K562 (cell line): ENCODE data around the gene MAP3K2. TPM values are rescaled to one million over a fixed set of nuclear protein-coding genes. Genes with fewer than 3 reads are reported as not detected.

Experiments
- ATAC-seq: fragments of 200-7000 bp; cut with Tn5 transposase; 3 replicates; pipeline ENCODE4 v1.9.1; 2020; ENCODE audit warnings: moderate library complexity
- BruUV-seq: library from RNA; stranded (reverse); fragments of 400-500 nt; replicated peaks from 2 replicates; lab custom pipeline; 2021; lab: Mats Ljungman, UMichigan
- CTCF ChIA-PET: fragments of 300-600 bp; formaldehyde crosslinking; extraction: SDS; loops from one replicate; lab custom pipeline; 2021; ENCODE audit warnings: low intra/inter-chr PET ratio; lab: Yijun Ruan, JAX
- POLR2A ChIA-PET: fragments of 300-600, 350-650 bp; sonication (Branson Sonifier 250); formaldehyde crosslinking; extraction: SDS; loops from one replicate; lab custom pipeline; 2021; ENCODE audit warnings: antibody characterized with exemption, inconsistent platforms; lab: Yijun Ruan, JAX
- DNase-seq, 4 experiments: peaks; one replicate each; pipeline versions ENCODE4 v3.0.0 to v3.0.0-alpha.2; 2011 to 2018; ENCODE audit warnings: low spot score in 3 of 4, mixed read lengths in 3 of 4; ENCODE audit errors: extremely low read depth in 1 of 4
- FAIRE-seq: peaks from 2 replicates; lab custom pipeline; 2011; peaks lifted over from hg19 to GRCh38; lab: Jason Lieb, UNC
- H2AFZ ChIP-seq: 2 replicates; pipeline ENCODE4 v1.6.0; 2011; ENCODE audit warnings: low read depth, low read length, control low read depth, inconsistent platforms
- H3K27ac ChIP-seq: fragments of 200-600 bp; 3 replicates; pipeline ENCODE4 v1.8.0; 2011; ENCODE audit warnings: low read depth, mild to moderate bottlenecking, control low read depth, inconsistent platforms, low read length, moderate library complexity, mixed read lengths; ENCODE audit errors: extremely low read depth
- H3K27me3 ChIP-seq, 2 experiments: fragments of 300-600 bp in 1 of 2; 2 replicates in 1 of 2; 3 replicates in 1 of 2; pipeline versions ENCODE4 v1.6.0 to v1.8.0; 2011; ENCODE audit warnings: inconsistent platforms in 2 of 2, low read length in 2 of 2, mild to moderate bottlenecking in 1 of 2, mixed read lengths in 1 of 2, moderate library complexity in 1 of 2; ENCODE audit not compliant: control insufficient read depth in 2 of 2, insufficient read depth in 2 of 2
- H3K36me3 ChIP-seq: fragments of 300-600 bp; 3 replicates; pipeline ENCODE4 v1.8.0; 2011; ENCODE audit warnings: mild to moderate bottlenecking, low read length, inconsistent platforms; ENCODE audit not compliant: control insufficient read depth, insufficient read depth
- H3K4me1 ChIP-seq, 2 experiments: fragments of 200-600 bp in 1 of 2; replicated peaks in 1 of 2; 2 replicates in 1 of 2; 3 replicates in 1 of 2; pipeline versions ENCODE4 v1.5.1 to v1.8.0; 2011; ENCODE audit warnings: inconsistent platforms in 2 of 2, low read length in 2 of 2, mild to moderate bottlenecking in 1 of 2, mixed read lengths in 1 of 2, moderate library complexity in 1 of 2; ENCODE audit not compliant: control insufficient read depth in 2 of 2, insufficient read depth in 2 of 2
- H3K4me2 ChIP-seq: 2 replicates; pipeline ENCODE4 v1.6.1; 2011; ENCODE audit warnings: low read length, control low read depth, inconsistent platforms, mixed read lengths; ENCODE audit not compliant: insufficient read depth
- H3K4me3 ChIP-seq: fragments of 200-600 bp; sonication (generic), shearing (Covaris generic); 2 replicates; pipeline ENCODE4 v1.5.1; 2016; ENCODE audit warnings: control low read depth, inconsistent platforms
- H3K79me2 ChIP-seq: fragments of 200-600 bp; 3 replicates; pipeline ENCODE4 v1.8.0; 2011; ENCODE audit warnings: low read length, inconsistent platforms; ENCODE audit not compliant: control insufficient read depth, insufficient read depth
- H3K9ac ChIP-seq, 2 experiments: 2 replicates each; pipeline versions ENCODE4 v1.6.0 to v1.6.1; 2011; ENCODE audit warnings: low read depth in 2 of 2, low read length in 2 of 2, control low read depth in 1 of 2, inconsistent platforms in 1 of 2, mild to moderate bottlenecking in 1 of 2, mixed read lengths in 1 of 2; ENCODE audit not compliant: insufficient read depth in 1 of 2
- H3K9me1 ChIP-seq: one replicate; pipeline ENCODE4 v1.6.0; 2011; ENCODE audit warnings: inconsistent platforms, mild to moderate bottlenecking, low read length, moderate library complexity; ENCODE audit not compliant: control insufficient read depth, insufficient read depth
- H3K9me3 ChIP-seq: replicated peaks from 2 replicates; pipeline ENCODE4 v1.5.1; 2011; ENCODE audit warnings: low read depth, low read length, inconsistent platforms; ENCODE audit not compliant: control insufficient read depth, insufficient read depth
- H4K20me1 ChIP-seq: replicated peaks from 2 replicates; pipeline ENCODE4 v1.6.1; 2011; ENCODE audit warnings: low read length, inconsistent platforms, mixed read lengths; ENCODE audit not compliant: control insufficient read depth, insufficient read depth
- BRCA1 ChIP-seq, 2 experiments: fragments of 450-650 bp in 1 of 2; sonication (generic) in 1 of 2; formaldehyde crosslinking in 1 of 2; IDR thresholded peaks; 2 replicates each; pipeline versions ENCODE4 v1.5.0 to v1.6.1; 2017 to 2020; ENCODE audit warnings: mild to moderate bottlenecking in 1 of 2, missing genetic modification reagents in 1 of 2
- CBX8 ChIP-seq: fragments of 200-600 bp; sonication (generic); IDR thresholded peaks from 2 replicates; pipeline ENCODE4 v1.6.1; 2012; ENCODE audit warnings: borderline replicate concordance, mixed run types, low read depth, mild to moderate bottlenecking, moderate library complexity, mixed read lengths, low read length, control low read depth, inconsistent platforms; ENCODE audit not compliant: poor library complexity, severe bottlenecking; ENCODE audit errors: extremely low read depth
- CTCF ChIP-seq, 3 experiments: IDR thresholded peaks in 2 of 3; conservative IDR thresholded peaks in 1 of 3; 2 replicates each; pipeline ENCODE4 v1.5.1; 2011 to 2012; ENCODE audit warnings: low read length in 3 of 3, mild to moderate bottlenecking in 3 of 3, control low read depth in 2 of 3, improper control_type of control experiment in 1 of 3, inconsistent platforms in 1 of 3, low read depth in 1 of 3, mixed read lengths in 1 of 3, moderate library complexity in 1 of 3; ENCODE audit not compliant: insufficient read depth in 2 of 3
- FOSL1 ChIP-seq: fragments of 200-800 bp; sonication (Bioruptor generic); conservative IDR thresholded peaks from 2 replicates; pipeline ENCODE4 v1.6.1; 2016; ENCODE audit warnings: missing genetic modification characterization, missing compliant biosample characterization
- NUFIP1 ChIP-seq: fragments of 450-650 bp; IDR thresholded peaks from 2 replicates; pipeline ENCODE4 v1.6.1; 2018; ENCODE audit not compliant: partially characterized antibody
- PCBP1 ChIP-seq: fragments of 200-400 bp; formaldehyde crosslinking; IDR thresholded peaks from 2 replicates; pipeline ENCODE4 v1.6.1; 2018; ENCODE audit warnings: mild to moderate bottlenecking, low read depth, low read length; ENCODE audit not compliant: poor library complexity, severe bottlenecking
- TRIM28 ChIP-seq: fragments of 450-650 bp; IDR thresholded peaks from 2 replicates; pipeline ENCODE4 v1.6.1; 2017
- WGBS: fragments of 100-300 bp; shearing (Covaris generic); methylation state at CpG from one replicate; pipeline ENCODE4 v1.1.6; 2016; ENCODE audit warnings: low coverage, mixed read lengths; ENCODE audit not compliant: insufficient coverage; ENCODE audit errors: missing lambda C conversion rate; 5-methylcytosine and 5-hydroxymethylcytosine counted together
- in situ Hi-C: fragments of 300-500 bp; cut with MboI; formaldehyde crosslinking; loops from 4 replicates; pipeline ENCODE4 v1.15.0; 2018; ENCODE audit warnings: inconsistent platforms, mixed read lengths
- intact Hi-C: fragments of 100-400 bp; cut with micrococcal nuclease; formaldehyde crosslinking; loops from 2 replicates; pipeline ENCODE4 v1.14.2; 2022
- polyA plus RNA-seq, 8 experiments: library from polyadenylated mRNA; depleted of rRNA in 4 of 8; stranded (reverse) in 5 of 8; unstranded in 3 of 8; fragments of >200 nt; fragmentation: Nextera tagmentation in 2 of 8; fragmentation: Illumina TruSeq in 1 of 8; extraction: Ambion mirVana in 2 of 8; extraction: Trizol in 1 of 8; gene quantifications; 2 replicates each; pipeline versions ENCODE4 v1.2.1 to v1.2.3, GENCODE V29; 2011 to 2014; ENCODE audit warnings: inconsistent platforms in 1 of 8, missing spikeins in 1 of 8
- total RNA-seq, 7 experiments: library from RNA; depleted of rRNA in 6 of 7; stranded (reverse); fragments of >200 nt in 6 of 7; fragmentation: Illumina TruSeq in 2 of 7; extraction: Trizol in 2 of 7; gene quantifications; 2 replicates each; pipeline versions ENCODE4 v1.2.1 to v1.2.3, GENCODE V29; 2011 to 2021; ENCODE audit warnings: low replicate concordance in 1 of 7

MAP3K2 gene
- total and polyA plus RNA-seq, 9 of the 15 experiments (the other 6 are each of a cell fraction or from before 2014, with no cell fraction given): 1.2 to 14.2 (median 5.7) TPM

- H3K9me1 ChIP-seq: no peaks in the 10 kb centered on the region
- H3K27ac ChIP-seq: no peak overlapping the region
- no peak overlapping the region for H3K4me2 ChIP-seq
- H3K27me3 ChIP-seq: no peaks in the 10 kb centered on the region
- ChIA-PET POLR2A (interaction anchor here (0.7 to 1.5 kb wide), 5 partner anchors 9 to 159 kb away, joined by 3 to 6 read pairs (median 3); partner anchors contain the start of gene ERCC3), CTCF (no interaction called here)
- TF ChIP-seq CTCF (IDR thresholded peaks at IDR 0.05 in 2 of 3, conservative IDR thresholded peaks at IDR 0.05 in 1 of 3; ENCODE audit: insufficient read depth in 2 of 3, low read depth in 1 of 3, low read length in 3 of 3): peak in 2 of 3 experiments; percentile 24 to 44; a peak in 2 of 6 replicates
- no peak for TF ChIP-seq FOSL1 (tag)
- no peak for TF ChIP-seq NUFIP1
- no peak for TF ChIP-seq PCBP1
- no peak for TF ChIP-seq TRIM28
- TF ChIP-seq CBX8: no peak
- TF ChIP-seq BRCA1 (IDR thresholded peaks at IDR 0.05): no peak
- TF ChIP-seq BRCA1 (CRISPR knock-in tag; IDR thresholded peaks at IDR 0.05): no peak
- H3K4me3 ChIP-seq: no peak overlapping the region
- H3K9ac ChIP-seq: no peak overlapping the region
- intact Hi-C loops (no loop called here), in situ Hi-C loops (no loop called here)
- H3K79me2 ChIP-seq: no peaks in the 10 kb centered on the region
- no peaks in the 10 kb centered on the region for H3K9me3 ChIP-seq
- no peak overlapping the region for H2AFZ ChIP-seq
- 85% methylated on average over 5 of the region's 5 CpGs for WGBS
- H3K36me3 ChIP-seq: peaks cover 76% of the 10 kb centered on the region
- no TSS peak for BruUV-seq
- FAIRE-seq (no peak), DNase-seq (no peak), ATAC-seq (peak; percentile 67)
- H4K20me1 ChIP-seq: 0 out of 2 replicates have a peak, but pooled peaks cover under 1% of the 10 kb centered on the region
- H3K4me1 ChIP-seq: no peaks in the 10 kb centered on the region
Observed at GRCh38 chr2:127270663-127271062, 117.1 kb downstream of the MAP3K2 start.
